Measurements from ENCODE around the gene ATP6V0B.

ATP6V0B gene

GRCh38 chr1:44016890-44017400 is 42.2 kb downstream of the ATP6V0B start:
- Histone ChIP-seq H3K27me3 (ENCODE audit: control insufficient read depth in 1 of 2, insufficient read depth in 2 of 2, low read length in 2 of 2) (no peaks in the 10 kb centered on the region), H3K36me3 (ENCODE audit: insufficient read depth, low read length) (peaks cover 5% of the 10 kb centered on the region), H3K4me1 (ENCODE audit: insufficient read depth, low read length) (no peaks in the 10 kb centered on the region), H3K27ac (ENCODE audit: low read depth, low read length) (no peak overlapping the region), H3K9me3 (ENCODE audit: low read length) (no peaks in the 10 kb centered on the region), H3K9ac (ENCODE audit: low read length) (no peak overlapping the region), H3K4me3 (ENCODE audit: low read depth in 1 of 2, low read length in 2 of 2) (no peak overlapping the region)

GRCh38 chr1:44019466-44019948 is 44.7 kb downstream of the ATP6V0B start:
- Histone ChIP-seq H3K9me3 (ENCODE audit: low read length) (no peaks in the 10 kb centered on the region), H3K4me1 (ENCODE audit: insufficient read depth, low read length) (no peaks in the 10 kb centered on the region), H3K4me3 (ENCODE audit: low read depth in 1 of 2, low read length in 2 of 2) (no peak overlapping the region), H3K9ac (ENCODE audit: low read length) (no peak overlapping the region), H3K27me3 (ENCODE audit: control insufficient read depth in 1 of 2, insufficient read depth in 2 of 2, low read length in 2 of 2) (no peaks in the 10 kb centered on the region), H3K27ac (ENCODE audit: low read depth, low read length) (no peak overlapping the region), H3K36me3 (ENCODE audit: insufficient read depth, low read length) (peaks cover 11% of the 10 kb centered on the region)

GRCh38 chr1:44020464-44020863 is 45.7 kb downstream of the ATP6V0B start:
- H3K27ac ChIP-seq (ENCODE audit: low read depth, low read length), result no peak overlapping the region
- peaks cover 15% of the 10 kb centered on the region for H3K36me3 ChIP-seq (ENCODE audit: insufficient read depth, low read length)
- no peaks in the 10 kb centered on the region for H3K4me1 ChIP-seq (ENCODE audit: insufficient read depth, low read length)
- no peak overlapping the region for H3K9ac ChIP-seq (ENCODE audit: low read length)
- H3K27me3 ChIP-seq (ENCODE audit: control insufficient read depth in 1 of 2, insufficient read depth in 2 of 2, low read length in 2 of 2), result no peaks in the 10 kb centered on the region
- H3K9me3 ChIP-seq (ENCODE audit: low read length), result no peaks in the 10 kb centered on the region
- H3K4me3 ChIP-seq (ENCODE audit: low read depth in 1 of 2, low read length in 2 of 2), result no peak overlapping the region

- Histone ChIP-seq H3K27me3 (ENCODE audit: control insufficient read depth in 1 of 2, insufficient read depth in 2 of 2, low read length in 2 of 2) (no peaks in the 10 kb centered on the region), H3K36me3 (ENCODE audit: insufficient read depth, low read length) (peaks cover 15% of the 10 kb centered on the region), H3K9ac (ENCODE audit: low read length) (no peak overlapping the region), H3K9me3 (ENCODE audit: low read length) (no peaks in the 10 kb centered on the region), H3K27ac (ENCODE audit: low read depth, low read length) (no peak overlapping the region), H3K4me1 (ENCODE audit: insufficient read depth, low read length) (no peaks in the 10 kb centered on the region), H3K4me3 (ENCODE audit: low read depth in 1 of 2, low read length in 2 of 2) (no peak overlapping the region)
These were observed 46.4 kb downstream of the ATP6V0B start for GRCh38 chr1:44021156-44021555.

- Histone ChIP-seq H3K36me3 (ENCODE audit: insufficient read depth, low read length) (peaks cover 15% of the 10 kb centered on the region), H3K27ac (ENCODE audit: low read depth, low read length) (no peak overlapping the region), H3K9me3 (ENCODE audit: low read length) (no peaks in the 10 kb centered on the region), H3K4me3 (ENCODE audit: low read depth in 1 of 2, low read length in 2 of 2) (no peak overlapping the region), H3K27me3 (ENCODE audit: control insufficient read depth in 1 of 2, insufficient read depth in 2 of 2, low read length in 2 of 2) (no peaks in the 10 kb centered on the region), H3K9ac (ENCODE audit: low read length) (no peak overlapping the region), H3K4me1 (ENCODE audit: insufficient read depth, low read length) (no peaks in the 10 kb centered on the region)
These were observed 47.0 kb downstream of the ATP6V0B start for GRCh38 chr1:44021581-44022321.

- H3K36me3 ChIP-seq (ENCODE audit: insufficient read depth, low read length), result peaks cover 15% of the 10 kb centered on the region
- no peak overlapping the region for H3K27ac ChIP-seq (ENCODE audit: low read depth, low read length)
- peaks cover 6% of the 10 kb centered on the region for H3K4me1 ChIP-seq (ENCODE audit: insufficient read depth, low read length)
- H3K9me3 ChIP-seq (ENCODE audit: low read length), result no peaks in the 10 kb centered on the region
- no peaks in the 10 kb centered on the region for H3K27me3 ChIP-seq (ENCODE audit: control insufficient read depth in 1 of 2, insufficient read depth in 2 of 2, low read length in 2 of 2)
- H3K9ac ChIP-seq (ENCODE audit: low read length), result no peak overlapping the region
- no peak overlapping the region for H3K4me3 ChIP-seq (ENCODE audit: low read depth in 1 of 2, low read length in 2 of 2)
These were observed 49.5 kb downstream of the ATP6V0B start for GRCh38 chr1:44024031-44024902.

- no peak overlapping the region for H3K9ac ChIP-seq (ENCODE audit: low read length)
- H3K4me3 ChIP-seq (ENCODE audit: low read depth in 1 of 2, low read length in 2 of 2), result no peak overlapping the region
- no peak overlapping the region for H3K27ac ChIP-seq (ENCODE audit: low read depth, low read length)
- peaks cover 15% of the 10 kb centered on the region for H3K36me3 ChIP-seq (ENCODE audit: insufficient read depth, low read length)
- H3K9me3 ChIP-seq (ENCODE audit: low read length), result no peaks in the 10 kb centered on the region
- peaks cover 12% of the 10 kb centered on the region for H3K4me1 ChIP-seq (ENCODE audit: insufficient read depth, low read length)
- H3K27me3 ChIP-seq (ENCODE audit: control insufficient read depth in 1 of 2, insufficient read depth in 2 of 2, low read length in 2 of 2), result no peaks in the 10 kb centered on the region
These were observed 50.3 kb downstream of the ATP6V0B start for GRCh38 chr1:44024903-44025525.

- H3K9ac ChIP-seq (ENCODE audit: low read length), result no peak overlapping the region
- no peak overlapping the region for H3K27ac ChIP-seq (ENCODE audit: low read depth, low read length)
- peaks cover 12% of the 10 kb centered on the region for H3K4me1 ChIP-seq (ENCODE audit: insufficient read depth, low read length)
- no peak overlapping the region for H3K4me3 ChIP-seq (ENCODE audit: low read depth in 1 of 2, low read length in 2 of 2)
- peaks cover 10% of the 10 kb centered on the region for H3K36me3 ChIP-seq (ENCODE audit: insufficient read depth, low read length)
- no peaks in the 10 kb centered on the region for H3K27me3 ChIP-seq (ENCODE audit: control insufficient read depth in 1 of 2, insufficient read depth in 2 of 2, low read length in 2 of 2)
- no peaks in the 10 kb centered on the region for H3K9me3 ChIP-seq (ENCODE audit: low read length)
These were observed 51.1 kb downstream of the ATP6V0B start for GRCh38 chr1:44025816-44026215.

- H3K36me3 ChIP-seq (ENCODE audit: insufficient read depth, low read length), result peaks cover 10% of the 10 kb centered on the region
- peaks cover 22% of the 10 kb centered on the region for H3K4me1 ChIP-seq (ENCODE audit: insufficient read depth, low read length)
- H3K9ac ChIP-seq (ENCODE audit: low read length), result no peak overlapping the region
- no peaks in the 10 kb centered on the region for H3K27me3 ChIP-seq (ENCODE audit: control insufficient read depth in 1 of 2, insufficient read depth in 2 of 2, low read length in 2 of 2)
- H3K9me3 ChIP-seq (ENCODE audit: low read length), result no peaks in the 10 kb centered on the region
- no peak overlapping the region for H3K27ac ChIP-seq (ENCODE audit: low read depth, low read length)
- no peak overlapping the region for H3K4me3 ChIP-seq (ENCODE audit: low read depth in 1 of 2, low read length in 2 of 2)
These were observed 52.6 kb downstream of the ATP6V0B start for GRCh38 chr1:44027320-44027719.
